ENCODE data around the gene SRRD. TPM values are rescaled to one million over a fixed set of nuclear protein-coding genes. Genes with fewer than 3 reads are reported as not detected.

The SRRD gene
- total and polyA plus RNA-seq, 2 of the 8 experiments (the other 6 are each of a cell fraction or from before 2014, with no cell fraction given), result 17.1 to 25.3 TPM

GRCh38 chr22:26486394-26486793 is 2.7 kb downstream of the SRRD start (continued):
- TF ChIP-seq CHD7 (IDR thresholded peaks at IDR 0.05; ENCODE audit: insufficient replicate concordance, low read length), result no peak
- no peak for TF ChIP-seq TBP (IDR thresholded peaks at IDR 0.05; ENCODE audit: low read depth, low read length)
- TF ChIP-seq EGR1 (IDR thresholded peaks at IDR 0.05; ENCODE audit: borderline replicate concordance, low read depth, low read length), result no peak
- no peak for TF ChIP-seq BCL11A (IDR thresholded peaks at IDR 0.05; ENCODE audit: low read depth in 2 of 2, low read length in 2 of 2)
- no peak for TF ChIP-seq ASH2L (IDR thresholded peaks at IDR 0.05; ENCODE audit: low read length)
- no peak for TF ChIP-seq CEBPB (IDR thresholded peaks at IDR 0.05; ENCODE audit: low read depth, low read length)
- no peak for TF ChIP-seq FOSL1 (IDR thresholded peaks at IDR 0.05; ENCODE audit: insufficient read depth, low read depth, low read length)
- no peak for TF ChIP-seq MAX (IDR thresholded peaks at IDR 0.05)
- no peak for TF ChIP-seq POLR2AphosphoS5 (IDR thresholded peaks at IDR 0.05; ENCODE audit: low read depth, low read length)
- no peak for TF ChIP-seq YY1 (IDR thresholded peaks at IDR 0.05; ENCODE audit: low read depth, low read length)
